NK-92 treated with Interleukin-12 subunit alpha and Interleukin-12 subunit beta, amount 100 ng/mL, for 24 hours (cell line): ENCODE measurements around the gene SOBP.
"Not testable (repeated sequence)": the region's sequence is repeated elsewhere in the genome, so short reads cannot be mapped to it uniquely, and the experiment has no call there.

Experiments used
- DNase-seq: peaks from one replicate; lab custom pipeline; 2025; lab: John Stamatoyannopoulos, UW

Gene SOBP

GRCh38 chr6:107488875-107489635 is 862 bp upstream of the SOBP start:
- no peak for DNase-seq

- DNase-seq: no peak
These were observed 735 bp downstream of the SOBP start for GRCh38 chr6:107490566-107491137.

GRCh38 chr6:107491138-107491609 is 1.3 kb downstream of the SOBP start:
- no peak for DNase-seq

DNA sequence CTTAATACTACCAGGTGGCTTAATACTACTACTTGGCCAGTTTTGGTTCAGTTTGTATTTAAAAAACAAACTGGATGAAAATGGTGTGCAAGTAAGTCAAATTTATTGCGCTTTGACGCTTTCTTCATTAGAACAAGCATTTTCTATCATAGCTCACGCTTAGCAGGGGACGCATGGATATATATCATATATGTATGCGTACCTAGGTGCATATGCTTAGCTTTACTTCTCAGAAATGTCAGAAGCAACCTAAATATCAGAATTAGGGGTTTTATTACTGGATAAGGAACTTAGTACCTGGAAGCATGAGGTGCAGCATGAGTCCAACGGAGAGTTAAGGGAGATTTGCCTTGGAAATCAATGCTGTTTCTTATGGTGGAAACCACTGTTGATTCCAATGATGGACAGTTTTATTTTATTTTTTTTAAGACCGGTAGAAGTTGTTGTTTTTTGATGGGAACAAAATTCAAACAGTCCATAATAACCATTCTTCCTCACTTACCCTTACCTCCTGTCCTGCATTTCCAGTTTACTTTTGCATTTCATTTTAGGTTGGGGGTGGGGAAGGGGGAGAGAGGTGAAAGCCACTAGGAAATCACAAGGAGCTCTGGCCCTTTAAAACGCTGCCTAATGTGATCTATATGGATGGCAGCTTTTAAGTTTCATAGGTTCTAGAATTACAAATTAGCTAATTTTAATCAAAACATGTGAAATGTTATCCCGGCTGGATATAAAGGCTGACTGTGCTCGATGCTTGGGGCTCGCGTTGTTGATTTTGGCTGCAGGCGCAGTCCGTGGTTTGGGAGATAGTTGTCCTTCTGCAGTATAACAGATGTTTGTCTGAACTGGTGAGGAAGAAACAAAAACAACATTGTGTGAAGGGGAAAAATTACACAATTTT is 2.1 kb downstream of the SOBP start:
- DNase-seq: no peak

DNA sequence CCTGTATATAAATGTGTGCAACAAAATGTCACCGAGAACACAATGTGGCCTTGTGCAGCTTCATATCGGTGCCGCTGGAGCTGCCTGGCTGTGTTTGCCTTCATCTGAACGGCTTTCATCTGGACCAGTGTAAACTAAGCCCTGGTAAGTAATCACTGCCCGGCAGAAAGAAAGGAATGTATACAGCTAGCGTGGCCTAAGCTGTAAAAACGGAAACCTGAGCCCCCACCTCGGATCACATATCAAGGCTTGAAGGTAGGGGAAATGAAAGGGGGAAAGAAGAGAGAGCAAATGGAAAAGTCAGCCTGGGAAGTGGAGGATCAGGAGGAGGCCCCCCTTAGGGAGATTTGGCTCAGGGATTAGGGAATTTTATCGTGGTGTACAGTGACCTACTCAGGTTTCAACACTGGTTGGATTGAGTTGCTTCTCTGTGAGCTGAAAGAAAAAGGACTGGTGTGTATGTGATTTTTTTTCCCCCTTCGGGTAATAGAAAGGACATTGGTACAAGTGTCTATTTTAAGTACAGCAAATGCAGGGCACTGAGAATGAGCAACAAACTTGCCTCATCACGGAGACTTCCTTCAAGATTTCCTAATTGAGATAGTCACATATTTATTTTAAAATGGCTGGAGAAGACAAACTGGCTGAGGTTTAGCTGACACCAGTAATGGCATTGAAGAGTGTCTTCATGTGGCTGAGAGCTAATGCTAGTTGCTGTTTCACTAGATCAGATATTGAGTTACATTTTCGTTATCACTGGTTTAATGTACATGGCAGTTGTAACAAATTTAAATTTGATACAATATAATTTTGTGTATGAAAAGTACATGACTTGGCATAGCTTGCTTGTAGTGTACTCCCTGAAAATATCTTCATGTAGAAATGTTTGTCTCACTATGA is 3.5 kb downstream of the SOBP start:
- DNase-seq: no peak

GRCh38 chr6:107495196-107495643 is 5.3 kb downstream of the SOBP start:
- DNase-seq: no peak

DNA sequence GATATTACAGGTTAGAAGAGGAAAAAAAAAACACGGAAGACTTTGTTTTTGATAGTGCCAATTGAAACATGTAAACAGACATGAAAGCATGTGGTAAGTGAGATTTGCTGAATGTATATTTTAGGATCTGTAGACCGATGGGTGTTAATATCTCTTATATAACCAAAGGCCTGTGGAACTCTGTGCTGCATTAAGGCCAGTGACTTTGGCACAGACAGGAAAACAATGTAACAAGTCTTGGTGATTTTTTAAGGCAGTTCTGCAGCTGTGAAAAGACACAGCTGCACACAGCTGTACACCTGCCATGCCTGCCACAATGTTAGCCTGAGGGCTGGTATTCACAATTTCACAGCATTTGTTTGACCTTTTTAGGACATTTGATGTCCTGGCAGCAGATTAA is 6.1 kb downstream of the SOBP start:
- no peak for DNase-seq

- DNase-seq: no peak
These were observed 7.2 kb downstream of the SOBP start for GRCh38 chr6:107496892-107497684.

DNA sequence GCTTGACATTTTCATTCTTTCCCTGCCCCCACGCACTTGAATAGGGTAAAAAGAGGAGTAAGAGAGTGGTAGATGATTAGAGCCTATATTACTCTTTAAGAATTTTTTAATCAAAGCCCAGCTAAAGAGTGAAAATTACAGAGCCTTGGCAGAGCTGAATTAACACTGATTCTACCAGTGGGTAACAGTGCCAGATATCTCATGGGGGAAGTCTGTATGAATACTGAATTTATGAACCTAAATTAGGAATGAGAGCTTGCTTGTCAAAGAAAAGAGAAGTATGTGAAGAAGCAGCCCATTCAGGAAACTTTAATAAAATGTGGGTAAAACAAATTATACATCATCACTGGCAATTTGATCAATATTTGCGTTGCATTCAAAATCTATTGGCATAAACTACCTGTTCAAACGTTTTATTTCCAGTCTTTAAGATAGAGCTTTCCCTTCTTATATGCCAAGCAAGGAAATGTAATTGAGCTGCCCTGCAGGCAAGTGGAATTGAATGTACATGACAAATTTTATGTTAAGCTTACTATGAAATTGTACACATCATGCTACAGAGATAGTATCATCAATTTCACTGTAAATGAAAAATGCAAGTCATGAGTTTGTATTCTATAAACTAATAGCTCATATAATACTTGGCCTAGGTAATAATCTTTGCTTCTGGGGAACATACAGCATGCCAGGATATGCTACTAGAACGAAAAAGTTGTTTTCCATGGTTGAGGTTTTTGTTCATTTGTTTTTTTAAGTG is 14.5 kb downstream of the SOBP start:
- no peak for DNase-seq

DNA sequence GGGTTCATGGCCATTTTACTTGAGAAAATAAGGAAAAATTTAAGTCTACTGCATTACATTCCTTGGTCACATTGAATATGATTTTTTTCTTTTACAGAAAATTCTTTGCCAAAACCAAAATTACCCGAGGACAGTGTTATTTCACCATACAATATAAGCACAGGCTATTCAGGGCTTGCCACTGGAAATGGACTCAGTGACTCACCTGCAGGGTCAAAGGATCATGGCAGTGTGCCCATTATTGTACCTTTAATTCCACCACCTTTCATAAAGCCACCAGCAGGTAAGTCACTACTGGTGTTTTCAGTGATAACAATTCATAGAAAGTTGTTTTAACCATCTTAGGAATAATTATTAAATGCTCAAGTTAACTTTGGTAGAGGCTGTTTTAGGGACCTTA is 16.2 kb downstream of the SOBP start:
- no peak for DNase-seq

- DNase-seq: no peak
These were observed 19.6 kb downstream of the SOBP start for GRCh38 chr6:107509506-107509905.

DNA sequence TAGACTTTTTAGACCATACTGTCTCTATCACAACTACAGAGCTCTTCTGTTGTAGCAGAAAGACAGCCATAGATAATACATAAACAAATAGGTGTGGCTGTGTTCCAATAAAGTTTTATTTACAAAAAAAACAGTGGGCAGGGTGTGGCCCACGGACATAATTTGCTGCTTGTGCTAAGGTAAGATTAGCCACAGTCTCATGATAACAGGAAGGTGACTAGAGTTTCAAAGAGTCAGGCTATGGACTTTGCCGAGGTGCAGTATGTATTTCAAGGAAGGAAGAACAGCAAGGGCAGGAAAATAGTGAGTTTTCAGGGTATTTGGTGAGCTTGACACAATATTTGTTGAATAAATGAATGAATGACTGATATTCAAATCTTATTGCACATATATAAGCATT is 20.2 kb downstream of the SOBP start:
- no peak for DNase-seq

GRCh38 chr6:107511511-107511993 is 21.6 kb downstream of the SOBP start:
- no peak for DNase-seq

DNA sequence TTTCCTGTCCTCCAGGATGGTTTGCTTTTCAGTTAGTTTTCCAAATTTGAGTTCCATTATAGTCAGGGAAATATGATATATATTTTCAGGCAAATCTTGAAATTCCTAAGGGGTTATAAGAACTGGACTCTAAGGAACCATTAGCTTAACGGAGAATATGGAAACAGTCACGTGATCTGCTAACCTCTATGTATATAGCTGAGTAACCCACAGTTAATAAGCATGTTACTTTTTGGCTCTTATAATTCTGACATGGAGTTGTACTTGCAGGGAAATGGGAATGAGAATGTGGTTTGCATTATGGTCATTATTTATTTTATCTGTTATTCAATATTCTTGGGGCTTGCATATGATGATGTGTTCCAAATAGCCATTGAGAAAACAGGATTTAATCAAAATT is 23.3 kb downstream of the SOBP start:
- no peak for DNase-seq

- DNase-seq: no peak
These were observed 26.0 kb downstream of the SOBP start for GRCh38 chr6:107515955-107516354.

DNA sequence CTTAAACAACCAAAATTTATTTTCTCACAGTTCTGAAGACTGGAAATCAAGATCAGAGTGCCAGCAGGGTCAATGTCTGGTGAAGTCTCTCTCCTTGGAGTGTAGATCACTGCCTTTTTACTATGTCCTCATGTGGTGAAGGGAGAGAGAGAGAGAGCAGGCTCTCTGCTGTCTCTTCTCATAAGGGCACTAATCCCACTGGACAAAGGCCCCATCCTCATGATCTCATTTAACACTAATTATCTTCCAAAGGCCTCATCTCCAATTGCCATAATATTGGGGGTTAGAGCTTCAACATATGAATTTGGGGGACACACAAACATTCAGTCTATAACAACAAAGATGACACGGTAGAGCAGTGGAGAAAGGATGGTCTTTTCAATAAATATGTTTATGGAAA is 27.4 kb downstream of the SOBP start:
- DNase-seq: no peak

DNA sequence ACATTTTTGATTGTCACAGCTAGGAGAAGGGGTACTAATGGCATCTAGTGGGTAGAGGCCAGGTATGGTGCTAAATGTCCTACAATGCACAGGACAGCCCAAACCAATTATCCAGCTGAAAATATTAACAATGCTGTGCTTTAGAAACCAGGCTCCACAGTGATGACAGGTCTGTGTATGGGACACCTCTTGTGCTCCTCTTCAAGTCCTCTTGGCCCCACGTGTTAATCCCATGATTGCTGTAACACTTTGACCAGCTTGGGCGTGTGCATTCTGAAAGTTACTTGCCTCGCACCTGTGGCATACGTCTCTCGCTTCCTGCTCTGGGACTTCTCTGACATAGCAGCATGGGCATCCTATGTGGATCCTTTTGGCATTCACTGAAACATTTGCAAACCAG is 29.3 kb downstream of the SOBP start:
- not testable (repeated sequence) for DNase-seq

GRCh38 chr6:107520706-107521105 is 30.8 kb downstream of the SOBP start:
- DNase-seq: not testable (repeated sequence)

- no peak for DNase-seq
These were observed 33.3 kb downstream of the SOBP start for GRCh38 chr6:107523054-107523791.
